NCI-H1048 (cell line): ENCODE measurements around the gene TEX47.

Source experiments
- DNase-seq: peaks from one replicate; lab custom pipeline; 2025; lab: John Stamatoyannopoulos, UW

The TEX47 gene

DNA sequence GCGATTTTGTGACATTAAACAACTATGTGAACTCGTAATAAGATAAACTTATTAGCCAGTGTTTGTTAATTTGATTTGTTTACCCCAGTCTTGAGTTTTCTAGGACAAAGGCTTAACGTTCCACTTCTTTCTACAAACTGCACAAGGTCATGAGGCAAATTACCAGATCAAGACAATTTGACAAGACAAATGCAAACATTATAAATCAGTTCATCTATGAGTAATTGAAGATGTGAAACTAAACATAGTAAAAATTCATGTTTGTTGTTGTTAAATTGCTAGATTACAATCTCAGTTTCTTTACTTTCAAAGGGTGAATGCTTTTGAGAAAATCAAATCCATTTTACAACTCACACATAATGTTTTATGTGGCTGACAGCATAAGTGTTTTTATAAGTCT is 49.4 kb downstream of the TEX47 start:
- no peak for DNase-seq
